Measurements from ENCODE around the gene MAML3.

The MAML3 gene

GRCh38 chr4:140150886-140151698 is 2.9 kb downstream of the MAML3 start:
- DNase-seq = peak; percentile 61 to 69
- TF ChIP-seq POLR2A (IDR thresholded peaks at IDR 0.05; ENCODE audit: low read length) (peak; percentile 19), GATA1 (IDR thresholded peaks at IDR 0.05; ENCODE audit: low read depth, low read length) (no peak)

DNA sequence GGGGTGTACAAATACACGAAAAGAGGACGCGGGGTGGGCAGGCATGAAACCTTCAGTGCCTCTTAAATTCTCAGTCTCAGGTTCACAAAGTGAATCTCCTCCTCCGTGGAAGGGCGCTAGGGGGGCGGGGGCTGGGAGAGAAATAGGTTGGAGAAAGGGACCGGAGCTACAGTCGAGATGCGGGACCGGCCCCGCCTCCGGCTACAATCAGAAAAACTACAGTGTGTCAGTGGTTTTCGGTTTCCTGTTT is 3.4 kb downstream of the MAML3 start:
- TF ChIP-seq GATA1 (IDR thresholded peaks at IDR 0.05; ENCODE audit: low read depth, low read length) = no peak
- TF ChIP-seq POLR2A (IDR thresholded peaks at IDR 0.05; ENCODE audit: low read length) = no peak

GRCh38 chr4:140149846-140150635 is 3.9 kb downstream of the MAML3 start:
- TF ChIP-seq POLR2A (IDR thresholded peaks at IDR 0.05; ENCODE audit: low read length) (no peak), GATA1 (IDR thresholded peaks at IDR 0.05; ENCODE audit: low read depth, low read length) (no peak)
- peak; percentile 44 to 48 for DNase-seq

More for the DNA sequence above, 3.4 kb downstream of the MAML3 start:
- DNase-seq = no peak

GRCh38 chr4:140144050-140144449 is 9.9 kb downstream of the MAML3 start:
- TF ChIP-seq POLR2A (IDR thresholded peaks at IDR 0.05; ENCODE audit: low read length) (no peak), GATA1 (IDR thresholded peaks at IDR 0.05; ENCODE audit: low read depth, low read length) (no peak)
- DNase-seq = no peak

- no peak for DNase-seq
- TF ChIP-seq GATA1 (IDR thresholded peaks at IDR 0.05; ENCODE audit: low read depth, low read length) = no peak
- no peak for TF ChIP-seq POLR2A (IDR thresholded peaks at IDR 0.05; ENCODE audit: low read length)
These were observed 12.7 kb downstream of the MAML3 start for GRCh38 chr4:140141210-140141835.

GRCh38 chr4:140140566-140140965 is 13.4 kb downstream of the MAML3 start:
- DNase-seq = no peak
- TF ChIP-seq POLR2A (IDR thresholded peaks at IDR 0.05; ENCODE audit: low read length) = no peak
- no peak for TF ChIP-seq GATA1 (IDR thresholded peaks at IDR 0.05; ENCODE audit: low read depth, low read length)

- TF ChIP-seq GATA1 (IDR thresholded peaks at IDR 0.05; ENCODE audit: low read depth, low read length) = no peak
- no peak for TF ChIP-seq POLR2A (IDR thresholded peaks at IDR 0.05; ENCODE audit: low read length)
- DNase-seq = no peak
These were observed 15.6 kb downstream of the MAML3 start for GRCh38 chr4:140138428-140138827.

- no peak for TF ChIP-seq GATA1 (IDR thresholded peaks at IDR 0.05; ENCODE audit: low read depth, low read length)
- TF ChIP-seq POLR2A (IDR thresholded peaks at IDR 0.05; ENCODE audit: low read length) = no peak
- DNase-seq = no peak
These were observed 16.3 kb downstream of the MAML3 start for GRCh38 chr4:140137671-140138070.

- TF ChIP-seq GATA1 (IDR thresholded peaks at IDR 0.05; ENCODE audit: low read depth, low read length) (no peak), POLR2A (IDR thresholded peaks at IDR 0.05; ENCODE audit: low read length) (no peak)
- no peak for DNase-seq
These were observed 17.5 kb downstream of the MAML3 start for GRCh38 chr4:140136509-140136908.

GRCh38 chr4:140135529-140136088 is 18.4 kb downstream of the MAML3 start:
- no peak for DNase-seq
- no peak for TF ChIP-seq GATA1 (IDR thresholded peaks at IDR 0.05; ENCODE audit: low read depth, low read length)
- no peak for TF ChIP-seq POLR2A (IDR thresholded peaks at IDR 0.05; ENCODE audit: low read length)

GRCh38 chr4:140134746-140135425 is 19.1 kb downstream of the MAML3 start:
- no peak for DNase-seq
- no peak for TF ChIP-seq GATA1 (IDR thresholded peaks at IDR 0.05; ENCODE audit: low read depth, low read length)
- no peak for TF ChIP-seq POLR2A (IDR thresholded peaks at IDR 0.05; ENCODE audit: low read length)

- DNase-seq = no peak
- TF ChIP-seq GATA1 (IDR thresholded peaks at IDR 0.05; ENCODE audit: low read depth, low read length) (no peak), POLR2A (IDR thresholded peaks at IDR 0.05; ENCODE audit: low read length) (no peak)
These were observed 20.4 kb downstream of the MAML3 start for GRCh38 chr4:140133576-140133975.

GRCh38 chr4:140131675-140132229 is 22.2 kb downstream of the MAML3 start:
- TF ChIP-seq GATA1 (IDR thresholded peaks at IDR 0.05; ENCODE audit: low read depth, low read length) = no peak
- TF ChIP-seq POLR2A (IDR thresholded peaks at IDR 0.05; ENCODE audit: low read length) = no peak
- no peak for DNase-seq
